Osteocyte (in vitro differentiated cells): ENCODE measurements around the gene METRN. TPM values are rescaled to one million over a fixed set of nuclear protein-coding genes. Genes with fewer than 3 reads are reported as not detected.

Source experiments
- DNase-seq: peaks from one replicate; pipeline ENCODE4 v3.0.0; 2021; ENCODE audit warnings: mixed read lengths; ENCODE audit not compliant: unreplicated experiment; ENCODE audit errors: extremely low spot score
- H3K27ac Mint-ChIP-seq: one replicate; pipeline ENCODE4 v1.8.0; 2021; ENCODE audit warnings: mild to moderate bottlenecking, mixed read lengths; ENCODE audit not compliant: unreplicated experiment
- H3K27me3 Mint-ChIP-seq: one replicate; pipeline ENCODE4 v1.8.0; 2021; ENCODE audit warnings: mixed read lengths; ENCODE audit not compliant: unreplicated experiment
- H3K36me3 Mint-ChIP-seq: one replicate; pipeline ENCODE4 v1.8.0; 2021; ENCODE audit warnings: mixed read lengths; ENCODE audit not compliant: unreplicated experiment
- H3K4me1 Mint-ChIP-seq: one replicate; pipeline ENCODE4 v1.8.0; 2021; ENCODE audit warnings: mixed read lengths; ENCODE audit not compliant: unreplicated experiment
- H3K4me3 Mint-ChIP-seq: one replicate; pipeline ENCODE4 v1.8.0; 2021; ENCODE audit warnings: mild to moderate bottlenecking, moderate library complexity, mixed read lengths; ENCODE audit not compliant: unreplicated experiment
- H3K9me3 Mint-ChIP-seq: one replicate; pipeline ENCODE4 v1.8.0; 2021; ENCODE audit warnings: mixed read lengths; ENCODE audit not compliant: unreplicated experiment
- CTCF ChIP-seq: fragments of 200-600 bp; sonication (generic); IDR thresholded peaks from 2 replicates; pipeline ENCODE4 v1.5.0; 2021; ENCODE audit warnings: antibody characterized with exemption, mild to moderate bottlenecking, moderate library complexity
- total RNA-seq: library from RNA; stranded (reverse); gene quantifications from 2 replicates; pipeline ENCODE4 v1.2.1, GENCODE V29; 2021

METRN gene
- total RNA-seq, 1 donor from 2014 or later: 49.7 TPM

GRCh38 chr16:767743-768235 lies 52.9 kb downstream of the METRN start:
- Mint-ChIP-seq H3K9me3 (no peaks in the 10 kb centered on the region), H3K36me3 (no peaks in the 10 kb centered on the region), H3K4me3 (no peak overlapping the region), H3K4me1 (no peaks in the 10 kb centered on the region), H3K27me3 (no peaks in the 10 kb centered on the region), H3K27ac (no peak overlapping the region)
- no peak for TF ChIP-seq CTCF
- DNase-seq: no peak

DNA sequence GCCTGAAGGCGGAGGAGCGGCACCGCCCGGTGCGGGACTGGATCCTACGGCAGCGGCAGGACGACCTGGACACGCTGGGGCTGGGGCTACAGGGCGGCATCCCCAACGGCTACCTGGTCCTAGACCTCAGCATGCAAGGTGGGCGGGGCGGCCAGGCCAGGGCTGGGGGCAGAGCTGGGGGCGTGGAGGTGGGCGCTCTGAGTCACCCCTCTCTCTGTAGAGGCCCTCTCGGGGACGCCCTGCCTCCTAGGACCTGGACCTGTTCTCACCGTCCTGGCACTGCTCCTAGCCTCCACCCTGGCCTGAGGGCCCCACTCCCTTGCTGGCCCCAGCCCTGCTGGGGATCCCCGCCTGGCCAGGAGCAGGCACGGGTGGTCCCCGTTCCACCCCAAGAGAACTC lies 53.5 kb downstream of the METRN start:
- Mint-ChIP-seq H3K4me1 (no peaks in the 10 kb centered on the region), H3K27me3 (no peaks in the 10 kb centered on the region), H3K27ac (no peak overlapping the region), H3K9me3 (no peaks in the 10 kb centered on the region), H3K36me3 (no peaks in the 10 kb centered on the region), H3K4me3 (no peak overlapping the region)
- DNase-seq: no peak
- no peak for TF ChIP-seq CTCF

Other genes with a start within 250 kb of the METRN start
- gene CAPN15, start 187.4 kb upstream of the METRN start, total RNA-seq: 38.3 and 39.9 TPM in 2 replicates
- gene PRR35, start 154.7 kb upstream of the METRN start, total RNA-seq: not detected in 2 replicates
- gene NHLRC4, start 148.1 kb upstream of the METRN start, total RNA-seq: 0.57 and 1.7 TPM in 2 replicates
- 62.0 and 63.6 TPM in 2 replicates for gene PIGQ, start 145.2 kb upstream of the METRN start, total RNA-seq
- 17.1 and 20.0 TPM in 2 replicates for gene RAB40C, start 125.1 kb upstream of the METRN start, total RNA-seq
- 0.47 and 0.56 TPM in 2 replicates for gene WFIKKN1, start 84.1 kb upstream of the METRN start, total RNA-seq
- gene METTL26, start 78.8 kb upstream of the METRN start, total RNA-seq: 58.2 and 69.8 TPM in 2 replicates
- 11.3 and 14.8 TPM in 2 replicates for gene MCRIP2, start 73.3 kb upstream of the METRN start, total RNA-seq
- 28.2 and 38.9 TPM in 2 replicates for gene WDR90, start 65.8 kb upstream of the METRN start, total RNA-seq
- 125 and 126 TPM in 2 replicates for gene RHOT2, start 47.0 kb upstream of the METRN start, total RNA-seq
- gene RHBDL1, start 39.4 kb upstream of the METRN start, total RNA-seq: 3.6 and 5.4 TPM in 2 replicates
- gene STUB1, start 34.7 kb upstream of the METRN start, total RNA-seq: 109 and 116 TPM in 2 replicates
- gene JMJD8, start 30.8 kb upstream of the METRN start, total RNA-seq: 57.6 and 62.1 TPM in 2 replicates
- gene WDR24, start 24.7 kb upstream of the METRN start, total RNA-seq: 19.4 and 19.9 TPM in 2 replicates
- gene FBXL16, start 9.3 kb upstream of the METRN start, total RNA-seq: 0.32 and 0.44 TPM in 2 replicates
- gene ANTKMT, start 6.0 kb downstream of the METRN start, total RNA-seq: 41.5 and 41.7 TPM in 2 replicates
- 2.6 and 3.1 TPM in 2 replicates for gene CCDC78, start 11.3 kb downstream of the METRN start, total RNA-seq
- gene HAGHL, start 12.0 kb downstream of the METRN start, total RNA-seq: 11.3 and 17.3 TPM in 2 replicates
- gene CIAO3, start 25.9 kb downstream of the METRN start, total RNA-seq: 31.4 and 31.5 TPM in 2 replicates
- gene MSLN, start 45.6 kb downstream of the METRN start, total RNA-seq: 0.19 and 0.21 TPM in 2 replicates
- gene RPUSD1, start 73.3 kb downstream of the METRN start, total RNA-seq: 20.8 and 24.3 TPM in 2 replicates
- 19.3 and 25.4 TPM in 2 replicates for gene CHTF18, start 73.5 kb downstream of the METRN start, total RNA-seq
- gene GNG13, start 85.6 kb downstream of the METRN start, total RNA-seq: not detected in 2 replicates